SU-DHL-6 (cell line): Measurements from ENCODE around the gene PARN.

Experiments
- CTCF ChIP-seq: fragments of 200-600 bp; sonication (generic); IDR thresholded peaks from one replicate; pipeline ENCODE4 v1.5.1; 2017; ENCODE audit warnings: antibody characterized with exemption, mild to moderate bottlenecking, low read length, moderate library complexity; ENCODE audit not compliant: insufficient read depth, poor library complexity, severe bottlenecking
- EZH2phosphoT487 ChIP-seq: fragments of 200-600 bp; sonication (generic), shearing (Covaris generic); conservative IDR thresholded peaks from 2 replicates; pipeline ENCODE4 v1.6.1; 2018; ENCODE audit warnings: mild to moderate bottlenecking, antibody characterized with exemption, low read length, moderate library complexity, mixed read lengths

GRCh38 chr16:14497245-14498082, 132.6 kb downstream of the PARN start:
- no peak for TF ChIP-seq CTCF
- TF ChIP-seq EZH2phosphoT487 = no peak
